IMR-90 (cell line): Measurements from ENCODE around the gene SNX1. TPM values are rescaled to one million over a fixed set of nuclear protein-coding genes. Genes with fewer than 3 reads are reported as not detected.

Experiments used
- ATAC-seq: fragments of 200-7000 bp; cut with Tn5 transposase; 2 replicates; pipeline ENCODE4 v1.9.1; 2020; ENCODE audit warnings: low read depth, mild to moderate bottlenecking, moderate library complexity
- BruUV-seq: library from RNA; stranded (reverse); fragments of 400-500 nt; replicated peaks from 2 replicates; lab custom pipeline; 2021; lab: Mats Ljungman, UMichigan
- CTCF ChIA-PET: fragments of 300-600 bp; formaldehyde crosslinking; extraction: SDS; loops from one replicate; lab custom pipeline; 2021; ENCODE audit warnings: antibody characterized with exemption; lab: Yijun Ruan, JAX
- POLR2A ChIA-PET: fragments of 300-600 bp; sonication (Branson Sonifier 250); formaldehyde crosslinking; loops from one replicate; lab custom pipeline; 2022; ENCODE audit warnings: antibody characterized with exemption; ENCODE audit not compliant: unreplicated experiment; lab: Charles Lee
- DNase-seq: peaks from one replicate; pipeline ENCODE4 v3.0.0; 2013
- H2AFZ ChIP-seq: replicated peaks from 2 replicates; pipeline ENCODE3; 2013; ENCODE audit warnings: low read length, mild to moderate bottlenecking; ENCODE audit not compliant: poor library complexity
- H2AK5ac ChIP-seq: 2 replicates; pipeline ENCODE4 v1.6.1; 2013; ENCODE audit warnings: low read depth, low read length, inconsistent platforms
- H2AK9ac ChIP-seq: replicated peaks from 2 replicates; pipeline ENCODE3; 2013; ENCODE audit warnings: mild to moderate bottlenecking, low read depth, low read length, moderate library complexity; ENCODE audit not compliant: poor library complexity
- H2BK120ac ChIP-seq: 2 replicates; pipeline ENCODE4 v1.6.1; 2013; ENCODE audit warnings: low read depth, low read length, inconsistent platforms
- H2BK15ac ChIP-seq: 3 replicates; pipeline ENCODE4 v1.6.1; 2013; ENCODE audit warnings: low read depth, low read length, inconsistent platforms
- H2BK20ac ChIP-seq: 2 replicates; pipeline ENCODE4 v1.6.1; 2013; ENCODE audit warnings: low read depth, mild to moderate bottlenecking, inconsistent platforms, low read length, moderate library complexity
- H2BK5ac ChIP-seq: 2 replicates; pipeline ENCODE4 v1.6.1; 2013; ENCODE audit warnings: mild to moderate bottlenecking, low read depth, low read length, inconsistent platforms; ENCODE audit not compliant: poor library complexity, severe bottlenecking
- H3K14ac ChIP-seq: replicated peaks from 2 replicates; pipeline ENCODE4 v1.6.1; 2013; ENCODE audit warnings: low read depth, low read length, inconsistent platforms
- H3K18ac ChIP-seq: 2 replicates; pipeline ENCODE4 v1.6.1; 2013; ENCODE audit warnings: low read depth, low read length, control low read depth
- H3K23ac ChIP-seq: 2 replicates; pipeline ENCODE4 v1.6.1; 2013; ENCODE audit warnings: low read depth, low read length, inconsistent platforms
- H3K27ac ChIP-seq: 2 replicates; pipeline ENCODE4 v1.5.1; 2013; ENCODE audit warnings: mild to moderate bottlenecking, control low read depth, low read length; ENCODE audit not compliant: insufficient read depth
- H3K27me3 ChIP-seq: 2 replicates; pipeline ENCODE4 v1.6.1; 2013; ENCODE audit warnings: low read length; ENCODE audit not compliant: control insufficient read depth, insufficient read depth
- H3K36me3 ChIP-seq: 2 replicates; pipeline ENCODE4 v1.6.1; 2013; ENCODE audit warnings: low read length, mixed read lengths; ENCODE audit not compliant: control insufficient read depth, insufficient read depth
- H3K4ac ChIP-seq: 2 replicates; pipeline ENCODE4 v1.6.1; 2013; ENCODE audit warnings: low read depth, low read length, inconsistent platforms
- H3K4me1 ChIP-seq: 2 replicates; pipeline ENCODE4 v1.6.1; 2013; ENCODE audit warnings: low read length, mixed read lengths; ENCODE audit not compliant: control insufficient read depth, insufficient read depth
- H3K4me2 ChIP-seq: 2 replicates; pipeline ENCODE4 v1.6.1; 2013; ENCODE audit warnings: low read depth, mild to moderate bottlenecking, control low read depth, low read length, moderate library complexity
- H3K4me3 ChIP-seq: 2 replicates; pipeline ENCODE4 v1.5.1; 2013; ENCODE audit warnings: low read depth, mild to moderate bottlenecking, control low read depth, low read length, moderate library complexity; ENCODE audit not compliant: insufficient read depth
- H3K56ac ChIP-seq: 2 replicates; pipeline ENCODE4 v1.6.1; 2013; ENCODE audit warnings: low read length, inconsistent platforms; ENCODE audit not compliant: insufficient read depth; ENCODE audit errors: extremely low read depth
- H3K79me1 ChIP-seq, 2 experiments: 2 replicates each; pipeline ENCODE4 v1.6.1; 2013; ENCODE audit warnings: low read length in 2 of 2, inconsistent platforms in 1 of 2, low read depth in 1 of 2
- H3K9ac ChIP-seq: 2 replicates; pipeline ENCODE4 v1.6.1; 2013; ENCODE audit warnings: low read depth, low read length, control low read depth
- H3K9me1 ChIP-seq: 2 replicates; pipeline ENCODE4 v1.6.1; 2013; ENCODE audit warnings: low read length, inconsistent platforms; ENCODE audit not compliant: insufficient read depth
- H3K9me3 ChIP-seq: 2 replicates; pipeline ENCODE4 v1.6.1; 2013; ENCODE audit warnings: low read length; ENCODE audit not compliant: control insufficient read depth, insufficient read depth
- H4K20me1 ChIP-seq: 2 replicates; pipeline ENCODE4 v1.6.1; 2013; ENCODE audit warnings: low read length, inconsistent platforms; ENCODE audit not compliant: insufficient read depth
- H4K5ac ChIP-seq: 2 replicates; pipeline ENCODE4 v1.6.1; 2013; ENCODE audit warnings: mild to moderate bottlenecking, low read depth, low read length, control low read depth
- H4K8ac ChIP-seq, 2 experiments: 2 replicates each; pipeline ENCODE4 v1.6.1; 2013; ENCODE audit warnings: low read depth in 2 of 2, low read length in 2 of 2, control low read depth in 1 of 2, inconsistent platforms in 1 of 2
- H4K91ac ChIP-seq: 2 replicates; pipeline ENCODE4 v1.6.1; 2013; ENCODE audit warnings: low read depth, low read length, inconsistent platforms; ENCODE audit not compliant: insufficient read depth
- BHLHE40 ChIP-seq: fragments of 150-350 bp; IDR thresholded peaks from 2 replicates; pipeline ENCODE4 v1.6.1; 2016; ENCODE audit warnings: mild to moderate bottlenecking, low read depth, low read length
- CEBPB ChIP-seq: IDR thresholded peaks from 2 replicates; pipeline ENCODE4 v1.6.1; 2012; ENCODE audit warnings: low read depth, low read length, improper control_type of control experiment
- CHD1 ChIP-seq: IDR thresholded peaks from 2 replicates; pipeline ENCODE4 v1.6.1; 2012; ENCODE audit warnings: low read depth, low read length, improper control_type of control experiment
- ELK1 ChIP-seq: fragments of 150-350 bp; IDR thresholded peaks from 2 replicates; pipeline ENCODE4 v1.6.1; 2016; ENCODE audit warnings: low read depth, mild to moderate bottlenecking, low read length, moderate library complexity, borderline replicate concordance
- FOS ChIP-seq: fragments of 150-350 bp; IDR thresholded peaks from 2 replicates; pipeline ENCODE4 v1.6.1; 2016; ENCODE audit warnings: low read depth, low read length
- MAFK ChIP-seq: IDR thresholded peaks from 2 replicates; pipeline ENCODE4 v1.6.1; 2012; ENCODE audit warnings: low read depth, low read length, improper control_type of control experiment
- MAZ ChIP-seq: IDR thresholded peaks from 2 replicates; pipeline ENCODE4 v1.6.1; 2012; ENCODE audit warnings: low read depth, mild to moderate bottlenecking, low read length, improper control_type of control experiment, moderate library complexity, borderline replicate concordance
- MXI1 ChIP-seq: IDR thresholded peaks from 2 replicates; pipeline ENCODE4 v1.6.1; 2012; ENCODE audit warnings: low read depth, mild to moderate bottlenecking, low read length, moderate library complexity, borderline replicate concordance
- NFE2L2 ChIP-seq: fragments of 150-350 bp; IDR thresholded peaks from 2 replicates; pipeline ENCODE4 v1.6.1; 2016; ENCODE audit warnings: low read depth, mild to moderate bottlenecking, low read length
- POLR2A ChIP-seq: IDR thresholded peaks from 2 replicates; pipeline ENCODE4 v1.6.1; 2012; ENCODE audit warnings: mild to moderate bottlenecking, low read depth, low read length
- RAD21 ChIP-seq: IDR thresholded peaks from 2 replicates; pipeline ENCODE4 v1.6.1; 2012; ENCODE audit warnings: low read length, improper control_type of control experiment
- RCOR1 ChIP-seq: IDR thresholded peaks from 2 replicates; pipeline ENCODE4 v1.6.1; 2012; ENCODE audit warnings: mild to moderate bottlenecking, low read length, improper control_type of control experiment; ENCODE audit not compliant: insufficient replicate concordance
- RFX5 ChIP-seq: IDR thresholded peaks from 2 replicates; pipeline ENCODE4 v1.8.0; 2012; ENCODE audit warnings: low read depth, mild to moderate bottlenecking, low read length, moderate library complexity
- SMC3 ChIP-seq: fragments of 150-350 bp; IDR thresholded peaks from 2 replicates; pipeline ENCODE4 v1.6.1; 2016; ENCODE audit warnings: low read depth, mild to moderate bottlenecking, antibody characterized with exemption, low read length, moderate library complexity
- USF2 ChIP-seq: fragments of 150-350 bp; IDR thresholded peaks from 2 replicates; pipeline ENCODE4 v1.6.1; 2017; ENCODE audit warnings: mild to moderate bottlenecking, antibody characterized with exemption, low read length, low read depth
- WGBS, 2 experiments: methylation state at CpG; one replicate each; pipeline versions ENCODE4 v1.1.5 to v1.1.7; 2013; ENCODE audit warnings: missing lambda C conversion rate in 2 of 2; ENCODE audit not compliant: insufficient read length in 1 of 2; ENCODE audit errors: extremely low coverage in 2 of 2; 5-methylcytosine and 5-hydroxymethylcytosine counted together
- dilution Hi-C: fragments of 300-500 bp; cut with HindIII; formaldehyde crosslinking; loops from one replicate; pipeline ENCODE4 v1.14.3; 2018; ENCODE audit warnings: low sequenced_read_pairs; ENCODE audit not compliant: unreplicated experiment
- in situ Hi-C: fragments of 300-500 bp; cut with MboI; formaldehyde crosslinking; loops from 3 replicates; pipeline ENCODE4 v1.14.3; 2019; ENCODE audit warnings: low sequenced_read_pairs, inconsistent platforms, mixed read lengths
- intact Hi-C: fragments of 100-400 bp; cut with micrococcal nuclease; formaldehyde crosslinking; loops from 2 replicates; pipeline ENCODE4 v1.10.0; 2022
- polyA plus RNA-seq, 3 experiments: library from polyadenylated mRNA; depleted of rRNA; stranded (reverse); fragments of >200 nt; gene quantifications; 2 replicates each; pipeline ENCODE4 v1.2.3, GENCODE V29; 2012; ENCODE audit warnings: low replicate concordance in 1 of 3
- total RNA-seq: library from RNA; depleted of rRNA; stranded (reverse); fragments of >200 nt; gene quantifications from 2 replicates; pipeline ENCODE4 v1.2.3, GENCODE V29; 2012

SNX1 gene
- total and polyA plus RNA-seq, 2 of the 4 experiments (the other 2 are of a cell fraction) = 35.3 to 72.3 TPM

GRCh38 chr15:64122936-64123351 lies 27.2 kb downstream of the SNX1 start:
- Histone ChIP-seq H3K9ac (no peak overlapping the region), H3K4me3 (no peak overlapping the region), H3K79me1 (peaks cover 13 to 14% of the 10 kb centered on the region in 2 experiments), H3K9me3 (no peaks in the 10 kb centered on the region), H3K56ac (no peak overlapping the region), H3K4ac (no peak overlapping the region), H3K27ac (no peak overlapping the region), H3K18ac (no peak overlapping the region), H2AK5ac (no peak overlapping the region), H3K4me1 (no peaks in the 10 kb centered on the region), H3K27me3 (no peaks in the 10 kb centered on the region), H4K8ac (no peak overlapping the region), H2AFZ (no peak overlapping the region), H3K9me1 (peaks cover 3% of the 10 kb centered on the region; the same call in 1 of the 2 replicates), H4K91ac (no peak overlapping the region), H3K36me3 (peaks cover 49% of the 10 kb centered on the region), H4K5ac (no peak overlapping the region), H3K4me2 (no peak overlapping the region), H2BK120ac (no peak overlapping the region), H2BK15ac (no peak overlapping the region), H2BK5ac (no peak overlapping the region), H2BK20ac (no peak overlapping the region), H3K14ac (no peak overlapping the region), H2AK9ac (no peak overlapping the region), H3K23ac (no peak overlapping the region), H4K20me1 (no peaks in the 10 kb centered on the region)
- ATAC-seq (no peak), DNase-seq (no peak)
- BruUV-seq = no TSS peak
- TF ChIP-seq SMC3 = no peak
- no peak for TF ChIP-seq MXI1
- no peak for TF ChIP-seq USF2
- TF ChIP-seq FOS = no peak
- no peak for TF ChIP-seq ELK1
- TF ChIP-seq MAFK = no peak
- no peak for TF ChIP-seq NFE2L2
- no peak for TF ChIP-seq MAZ
- no peak for TF ChIP-seq POLR2A
- no peak for TF ChIP-seq CEBPB
- no peak for TF ChIP-seq CHD1
- TF ChIP-seq BHLHE40 = no peak
- no peak for TF ChIP-seq RAD21
- TF ChIP-seq RCOR1 = no peak
- TF ChIP-seq RFX5 = no peak
- dilution Hi-C loops = no loop called here
- intact Hi-C loops = no loop called here
- in situ Hi-C loops = no loop called here
- ChIA-PET POLR2A (no interaction called here), CTCF (no interaction called here)
- WGBS, 2 experiments = no CpG with 5 or more reads among the region's 3 CpGs
